Stimulated activated CD8-positive, alpha-beta memory T cell treated with anti-CD3 and anti-CD28 coated beads, Interleukin-7, amount 100 ng/mL, for 1 hour (primary cell): ENCODE data around the gene MUS81.
"Not testable (repeated sequence)": the region's sequence is repeated elsewhere in the genome, so short reads cannot be mapped to it uniquely, and the experiment has no call there.

Experiments
- DNase-seq, 2 donors: peaks; one replicate each; pipeline ENCODE4 v3.0.0-alpha.2; 2020; ENCODE audit warnings: low read depth in 2 of 2

The MUS81 gene

DNA sequence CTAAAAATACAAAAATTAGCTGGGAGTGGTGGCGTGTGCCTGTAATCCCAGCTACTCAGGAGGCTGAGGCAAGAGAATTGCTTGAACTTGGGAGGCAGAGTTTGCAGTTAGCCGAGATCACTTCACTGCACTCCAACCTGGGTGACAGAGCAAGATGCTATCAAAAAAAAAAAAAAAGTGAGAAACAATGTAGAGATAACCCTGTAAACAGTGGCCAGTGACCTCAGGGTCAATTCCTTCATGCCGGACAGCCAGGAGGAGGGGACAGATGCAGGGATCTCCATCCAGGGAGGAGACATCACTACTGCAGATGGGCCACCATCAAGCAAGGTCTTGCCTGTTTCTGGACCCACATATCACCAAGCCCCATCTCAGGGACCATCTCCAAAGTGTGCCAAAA, 12.5 kb upstream of the MUS81 start:
- DNase-seq: no peak

DNA sequence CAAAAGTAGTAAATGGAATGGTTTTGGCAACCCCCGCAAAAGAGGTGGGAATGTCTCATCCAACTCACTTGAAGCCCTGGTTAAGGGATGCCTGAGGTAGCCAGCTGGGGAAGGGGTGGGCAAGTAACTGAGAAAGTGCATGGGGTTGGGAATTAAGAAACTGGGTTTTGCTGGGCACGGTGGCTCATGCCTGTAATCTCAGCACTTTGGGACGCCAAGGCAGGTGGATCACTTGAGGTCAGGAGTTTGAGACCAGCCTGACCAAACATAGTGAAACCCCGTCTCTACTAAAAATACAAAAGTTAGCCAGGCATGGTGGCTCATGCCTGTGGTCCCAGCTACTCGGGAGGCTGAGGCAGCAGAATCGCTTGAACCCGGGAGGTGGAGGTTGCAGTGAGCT, 11.5 kb upstream of the MUS81 start:
- DNase-seq: not testable (repeated sequence)

- no peak for DNase-seq
Measured at GRCh38 chr11:65849366-65849765, 10.9 kb upstream of the MUS81 start.

GRCh38 chr11:65849771-65850216, 10.4 kb upstream of the MUS81 start:
- no peak for DNase-seq

GRCh38 chr11:65850217-65851082, 9.8 kb upstream of the MUS81 start:
- DNase-seq: no peak

GRCh38 chr11:65851083-65851579, 9.1 kb upstream of the MUS81 start:
- no peak for DNase-seq

DNA sequence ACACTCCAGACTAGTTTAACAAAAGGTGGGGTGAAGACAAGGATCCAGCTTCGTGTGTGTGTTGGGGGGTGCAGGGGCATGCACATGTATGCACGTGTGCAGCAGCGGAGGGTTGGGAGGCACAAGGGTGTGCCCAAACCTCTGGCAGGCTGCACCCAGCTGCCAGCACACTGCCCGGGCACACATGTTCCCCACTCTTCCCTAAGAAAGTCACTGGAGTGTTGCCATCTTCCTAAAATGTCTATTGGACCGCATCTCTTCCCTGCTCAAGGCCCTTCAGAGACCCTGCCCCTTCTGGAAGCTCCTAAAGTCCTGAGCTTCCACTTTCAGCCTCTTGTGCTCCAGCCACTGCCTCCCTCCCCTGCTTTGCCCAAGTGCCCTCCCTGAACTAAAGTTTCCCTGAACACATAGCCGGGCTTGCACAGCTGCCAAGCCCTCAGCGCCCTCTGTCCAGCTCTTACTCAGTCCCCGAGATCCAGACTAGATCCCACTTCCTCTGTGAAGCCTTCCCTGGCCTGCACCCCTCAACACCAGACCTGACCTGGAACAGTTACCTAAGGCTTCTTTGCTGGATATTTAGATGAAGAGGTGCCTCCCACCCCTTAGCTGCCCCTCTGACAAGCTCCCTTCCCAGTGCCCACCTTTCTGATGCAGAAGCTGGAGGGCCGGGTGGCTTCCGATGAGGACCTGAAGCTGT, 8.3 kb upstream of the MUS81 start:
- no peak for DNase-seq

GRCh38 chr11:65852508-65853245, 7.6 kb upstream of the MUS81 start:
- no peak for DNase-seq

DNA sequence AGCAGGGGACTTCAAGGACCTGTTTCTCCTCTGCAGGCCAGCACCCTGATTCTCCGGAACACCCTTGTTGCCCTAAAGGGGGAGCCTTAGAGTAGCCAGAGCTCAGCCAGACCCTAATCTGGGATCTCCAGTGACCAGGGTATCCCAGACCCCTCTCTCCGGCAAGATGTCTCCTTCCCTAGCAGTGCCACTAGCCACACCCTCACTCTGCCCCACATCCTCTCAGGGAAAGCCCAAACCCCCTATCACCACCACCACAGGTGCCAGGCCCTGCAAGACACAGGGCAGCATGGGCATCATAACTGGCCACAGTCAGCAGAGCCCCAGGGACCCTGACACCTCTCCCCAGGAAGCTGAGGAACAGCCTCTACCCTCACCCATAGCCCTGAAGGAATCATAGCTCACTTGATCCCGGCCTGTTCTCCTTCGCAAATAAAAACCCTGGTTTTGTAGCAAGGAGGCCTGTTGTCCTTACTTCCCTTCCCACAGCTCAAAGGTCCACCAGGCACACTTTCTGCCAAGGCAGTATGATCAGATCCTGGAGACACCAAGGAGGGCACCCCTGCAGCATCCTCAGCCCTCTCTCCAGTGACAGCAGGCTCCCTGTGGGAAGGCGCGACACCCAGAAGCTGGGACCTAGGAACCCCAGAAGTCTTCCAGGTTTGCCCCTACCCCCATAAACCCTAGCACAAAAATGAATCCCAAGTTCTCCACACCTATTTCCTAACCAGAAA, 6.8 kb upstream of the MUS81 start:
- no peak for DNase-seq

DNA sequence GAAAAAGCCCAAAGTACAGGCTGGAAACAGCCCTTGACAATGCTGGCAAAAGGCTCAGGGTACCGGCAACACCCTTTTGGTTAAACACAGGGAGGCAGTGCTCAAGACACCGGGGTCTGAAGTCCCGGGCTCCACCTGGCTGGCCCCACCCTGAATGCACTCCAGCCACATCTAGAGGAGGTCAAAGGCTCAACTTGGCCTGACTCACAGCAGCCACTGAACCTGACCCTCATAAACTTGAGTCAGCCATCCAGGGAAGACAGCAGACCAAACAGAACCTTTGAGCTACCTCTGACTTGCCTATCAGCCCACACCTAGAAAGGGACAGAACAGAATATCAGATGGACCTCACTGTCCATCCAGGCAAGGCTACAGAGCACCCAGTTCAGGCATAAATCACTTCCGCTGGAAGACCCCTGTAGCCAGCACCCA, 6.1 kb upstream of the MUS81 start:
- no peak for DNase-seq

- no peak for DNase-seq
Measured at GRCh38 chr11:65854852-65855837, 5.1 kb upstream of the MUS81 start.

DNA sequence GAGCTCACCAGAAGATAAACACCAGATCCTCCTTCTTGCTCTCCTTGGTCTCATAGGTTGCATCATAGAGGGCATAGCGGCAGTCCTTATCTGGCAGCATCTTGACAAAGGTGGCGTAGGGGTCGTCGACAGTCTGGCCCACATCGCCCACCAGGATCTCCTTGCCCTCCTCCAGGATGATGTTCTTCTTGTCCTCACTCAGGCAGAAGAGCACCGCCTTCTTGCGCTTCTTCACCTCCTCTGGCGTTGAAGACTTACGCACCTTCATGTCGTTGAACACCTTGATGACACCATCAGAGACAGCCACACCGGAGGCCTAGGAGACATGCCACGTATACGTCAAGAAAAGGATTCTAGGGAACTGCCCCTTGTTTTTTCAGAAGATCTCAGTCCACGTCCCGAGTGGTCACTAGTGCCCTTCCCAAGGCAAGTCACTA, 4.3 kb upstream of the MUS81 start:
- no peak for DNase-seq

DNA sequence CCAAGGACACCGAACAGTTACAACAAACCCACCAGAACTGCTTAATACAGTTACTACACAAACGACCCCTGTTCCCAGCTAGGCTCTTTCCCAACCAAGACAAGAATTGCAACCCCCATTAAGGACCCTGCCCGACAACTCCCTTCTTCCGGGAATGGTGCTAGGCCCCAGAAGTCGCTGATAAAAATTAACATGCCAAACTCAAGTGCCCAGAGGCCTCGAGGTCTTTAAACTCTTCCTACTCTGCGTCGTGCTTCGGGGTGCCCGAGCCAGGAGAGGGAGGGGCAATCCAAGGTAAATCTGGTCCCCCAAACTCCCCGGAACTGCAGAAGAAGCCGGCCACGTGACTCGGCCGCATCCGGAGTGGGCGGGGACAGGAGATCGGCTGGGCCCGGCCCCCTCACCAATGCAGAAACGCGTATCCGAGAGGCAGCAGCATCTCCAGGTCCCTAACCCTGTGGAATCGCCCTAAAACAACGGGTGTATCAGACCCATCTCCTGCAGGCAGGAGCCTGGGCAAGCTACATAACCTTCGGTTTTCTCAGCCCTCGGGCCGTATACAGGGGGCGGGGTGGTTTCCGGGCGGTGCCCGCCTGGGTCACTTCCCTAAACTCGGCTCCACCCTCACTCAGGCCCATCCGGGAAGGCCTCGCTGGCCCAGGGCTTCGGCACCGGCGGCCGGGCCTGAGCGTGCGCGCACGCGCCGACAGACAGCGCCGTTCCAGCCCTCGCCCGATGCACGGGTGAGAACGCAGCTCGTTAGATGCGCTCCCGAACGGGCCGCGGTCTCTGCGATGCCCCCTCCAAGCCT, 3.3 kb upstream of the MUS81 start:
- peak; percentile 72 to 73 for DNase-seq

GRCh38 chr11:65857500-65857852, 2.8 kb upstream of the MUS81 start:
- DNase-seq: peak in 1 of 2 donors; percentile 40

GRCh38 chr11:65857853-65858680, 2.2 kb upstream of the MUS81 start, which contains the start of gene CFL1:
TSS of gene CFL1 (minus strand) at chr11:65858180. CDS start at chr11:65858099, 81 bp downstream.
- DNase-seq: peak; percentile 93

DNA sequence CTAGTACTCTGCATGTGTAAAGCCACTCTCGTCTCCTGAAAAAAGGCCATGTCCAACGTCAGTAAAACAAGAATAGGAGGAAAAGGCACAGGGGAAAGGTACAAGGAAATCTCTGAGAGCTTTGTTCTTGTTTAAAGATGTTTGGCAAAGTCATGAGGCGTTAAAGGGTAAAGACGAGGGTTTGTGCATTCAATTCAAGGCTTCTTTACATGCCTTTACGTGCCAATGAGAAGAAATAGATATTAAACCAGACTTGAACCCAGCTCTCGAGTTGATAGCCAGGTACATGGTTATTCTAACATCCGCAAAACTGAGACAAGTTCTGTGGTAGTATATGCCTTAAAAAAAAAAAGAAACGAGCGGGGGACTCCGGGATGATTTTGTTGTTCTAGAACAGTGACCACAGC, 1.5 kb upstream of the MUS81 start:
- DNase-seq: no peak

- DNase-seq: peak; percentile 93 to 94
Measured at GRCh38 chr11:65859095-65859811, 980 bp upstream of the MUS81 start.

GRCh38 chr11:65859812-65860277, 388 bp upstream of the MUS81 start:
- DNase-seq: no peak
